Measurements from ENCODE around the gene FOXO3.

FOXO3 gene

GRCh38 chr6:108596956-108597355, 36.2 kb downstream of the FOXO3 start:
- DNase-seq (ENCODE audit: low read depth) = no peak

GRCh38 chr6:108597572-108598304, 37.0 kb downstream of the FOXO3 start:
- DNase-seq (ENCODE audit: low read depth) = no peak

- DNase-seq (ENCODE audit: low read depth) = no peak
Observed at GRCh38 chr6:108598305-108598863, 37.7 kb downstream of the FOXO3 start.

- DNase-seq (ENCODE audit: low read depth) = no peak
Observed at GRCh38 chr6:108604156-108604555, 43.4 kb downstream of the FOXO3 start.

GRCh38 chr6:108606250-108606690, 45.6 kb downstream of the FOXO3 start:
- DNase-seq (ENCODE audit: low read depth) = no peak

GRCh38 chr6:108608453-108609275, 47.9 kb downstream of the FOXO3 start:
- no peak for DNase-seq (ENCODE audit: low read depth)

GRCh38 chr6:108609276-108609769, 48.6 kb downstream of the FOXO3 start:
- no peak for DNase-seq (ENCODE audit: low read depth)

GRCh38 chr6:108610270-108610839, 49.6 kb downstream of the FOXO3 start:
- DNase-seq (ENCODE audit: low read depth) = no peak

GRCh38 chr6:108610957-108611586, 50.4 kb downstream of the FOXO3 start:
- no peak for DNase-seq (ENCODE audit: low read depth)

- no peak for DNase-seq (ENCODE audit: low read depth)
Observed at GRCh38 chr6:108612852-108613251, 52.1 kb downstream of the FOXO3 start.

GRCh38 chr6:108616544-108616943, 55.8 kb downstream of the FOXO3 start:
- no peak for DNase-seq (ENCODE audit: low read depth)

- no peak for DNase-seq (ENCODE audit: low read depth)
Observed at GRCh38 chr6:108616973-108617372, 56.3 kb downstream of the FOXO3 start.

GRCh38 chr6:108618623-108619152, 58.0 kb downstream of the FOXO3 start:
- DNase-seq (ENCODE audit: low read depth) = no peak

- no peak for DNase-seq (ENCODE audit: low read depth)
Observed at GRCh38 chr6:108619431-108620197, 58.9 kb downstream of the FOXO3 start.

- no peak for DNase-seq (ENCODE audit: low read depth)
Observed at GRCh38 chr6:108621117-108621516, 60.4 kb downstream of the FOXO3 start.

- no peak for DNase-seq (ENCODE audit: low read depth)
Observed at GRCh38 chr6:108622641-108623298, 62.1 kb downstream of the FOXO3 start.

GRCh38 chr6:108623995-108624394, 63.3 kb downstream of the FOXO3 start:
- no peak for DNase-seq (ENCODE audit: low read depth)

GRCh38 chr6:108625581-108625980, 64.9 kb downstream of the FOXO3 start:
- no peak for DNase-seq (ENCODE audit: low read depth)

- DNase-seq (ENCODE audit: low read depth) = no peak
Observed at GRCh38 chr6:108626777-108627176, 66.1 kb downstream of the FOXO3 start.
